ENCODE results near the gene CADPS2. TPM values are rescaled to one million over a fixed set of nuclear protein-coding genes. Genes with fewer than 3 reads are reported as not detected.

The CADPS2 gene
- total RNA-seq, 4 donors from 2014 or later: 8.7 to 27.9 (median 16.7) TPM

GRCh38 chr7:122803323-122803722 is 82.9 kb downstream of the CADPS2 start:
- no peak for TF ChIP-seq CTCF (IDR thresholded peaks at IDR 0.05; ENCODE audit: low read depth)

GRCh38 chr7:122802301-122802751 is 83.9 kb downstream of the CADPS2 start:
- TF ChIP-seq CTCF (IDR thresholded peaks at IDR 0.05; ENCODE audit: low read depth): no peak

- no peak for TF ChIP-seq CTCF (IDR thresholded peaks at IDR 0.05; ENCODE audit: low read depth)
Measured at GRCh38 chr7:122791959-122792545, 94.2 kb downstream of the CADPS2 start.

- no peak for TF ChIP-seq CTCF (IDR thresholded peaks at IDR 0.05; ENCODE audit: low read depth)
Measured at GRCh38 chr7:122790591-122790990, 95.7 kb downstream of the CADPS2 start.

- TF ChIP-seq CTCF (IDR thresholded peaks at IDR 0.05; ENCODE audit: low read depth): no peak
Measured at GRCh38 chr7:122790132-122790531, 96.1 kb downstream of the CADPS2 start.

- TF ChIP-seq CTCF (IDR thresholded peaks at IDR 0.05; ENCODE audit: low read depth): no peak
Measured at GRCh38 chr7:122789156-122789555, 97.1 kb downstream of the CADPS2 start.

- TF ChIP-seq CTCF (IDR thresholded peaks at IDR 0.05; ENCODE audit: low read depth): no peak
Measured at GRCh38 chr7:122770686-122771335, 115.4 kb downstream of the CADPS2 start.

All from subcutaneous adipose tissue (tissue), 4 donors.